NB4 (cell line): Measurements from ENCODE around the gene CDCA7L.

Experiments used
- MYC ChIP-seq: IDR thresholded peaks from 2 replicates; pipeline ENCODE4 v1.6.1; 2011; ENCODE audit warnings: low read depth, low read length
- POLR2A ChIP-seq: IDR thresholded peaks from 2 replicates; pipeline ENCODE4 v1.6.1; 2011; ENCODE audit warnings: mild to moderate bottlenecking; ENCODE audit not compliant: insufficient read length; ENCODE audit errors: extremely low read depth
- TF ChIP-seq, protein P1 (sequence below): IDR thresholded peaks from one replicate; pipeline ENCODE4 v1.5.1; 2012; ENCODE audit warnings: low read depth, low read length

DNA sequence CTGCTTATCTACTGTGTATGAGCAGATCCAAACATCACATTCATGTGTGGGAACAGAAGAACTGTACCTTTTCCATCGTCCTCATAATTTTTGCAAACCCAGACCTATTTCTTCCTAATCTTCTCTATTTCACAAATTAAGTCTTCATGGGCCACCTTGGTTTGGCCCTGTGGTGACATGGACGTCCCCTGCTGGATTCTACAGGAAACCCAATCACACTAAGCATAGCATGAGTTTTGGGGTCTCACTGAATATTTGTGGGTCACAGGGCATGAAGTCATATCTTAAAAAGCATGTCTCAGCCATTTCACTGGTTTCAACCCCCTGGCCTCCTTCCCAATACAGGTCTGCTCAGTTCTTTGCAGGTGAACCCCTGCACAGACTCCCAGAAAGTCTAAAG, 35.8 kb upstream of the CDCA7L start:
- TF ChIP-seq, protein P1, sequence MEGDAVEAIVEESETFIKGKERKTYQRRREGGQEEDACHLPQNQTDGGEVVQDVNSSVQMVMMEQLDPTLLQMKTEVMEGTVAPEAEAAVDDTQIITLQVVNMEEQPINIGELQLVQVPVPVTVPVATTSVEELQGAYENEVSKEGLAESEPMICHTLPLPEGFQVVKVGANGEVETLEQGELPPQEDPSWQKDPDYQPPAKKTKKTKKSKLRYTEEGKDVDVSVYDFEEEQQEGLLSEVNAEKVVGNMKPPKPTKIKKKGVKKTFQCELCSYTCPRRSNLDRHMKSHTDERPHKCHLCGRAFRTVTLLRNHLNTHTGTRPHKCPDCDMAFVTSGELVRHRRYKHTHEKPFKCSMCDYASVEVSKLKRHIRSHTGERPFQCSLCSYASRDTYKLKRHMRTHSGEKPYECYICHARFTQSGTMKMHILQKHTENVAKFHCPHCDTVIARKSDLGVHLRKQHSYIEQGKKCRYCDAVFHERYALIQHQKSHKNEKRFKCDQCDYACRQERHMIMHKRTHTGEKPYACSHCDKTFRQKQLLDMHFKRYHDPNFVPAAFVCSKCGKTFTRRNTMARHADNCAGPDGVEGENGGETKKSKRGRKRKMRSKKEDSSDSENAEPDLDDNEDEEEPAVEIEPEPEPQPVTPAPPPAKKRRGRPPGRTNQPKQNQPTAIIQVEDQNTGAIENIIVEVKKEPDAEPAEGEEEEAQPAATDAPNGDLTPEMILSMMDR: no peak
- TF ChIP-seq POLR2A (no peak), MYC (no peak)
